ENCODE results near the gene GNB4.

Gene GNB4

GRCh38 chr3:179348325-179349013, 102.8 kb downstream of the GNB4 start:
- no peak for DNase-seq

GRCh38 chr3:179347345-179348194, 103.7 kb downstream of the GNB4 start, which contains the start of gene MFN1:
Gene MFN1, plus strand, starts transcription at chr3:179347709. Its CDS starts 1,143 bp downstream, at chr3:179348852.
- peak; percentile 98 for DNase-seq
